SK-N-SH (cell line): ENCODE measurements around the gene CXCR5.

ENCODE experiments used
- POLR2AphosphoS5 ChIP-seq: IDR thresholded peaks from 2 replicates; pipeline ENCODE4 v1.6.1; 2012; ENCODE audit warnings: low read depth, low read length
- TF ChIP-seq, protein P1 (sequence below): IDR thresholded peaks from 2 replicates; pipeline ENCODE4 v1.4.0; 2012; ENCODE audit warnings: low read depth, borderline replicate concordance

- TF ChIP-seq, protein P1, sequence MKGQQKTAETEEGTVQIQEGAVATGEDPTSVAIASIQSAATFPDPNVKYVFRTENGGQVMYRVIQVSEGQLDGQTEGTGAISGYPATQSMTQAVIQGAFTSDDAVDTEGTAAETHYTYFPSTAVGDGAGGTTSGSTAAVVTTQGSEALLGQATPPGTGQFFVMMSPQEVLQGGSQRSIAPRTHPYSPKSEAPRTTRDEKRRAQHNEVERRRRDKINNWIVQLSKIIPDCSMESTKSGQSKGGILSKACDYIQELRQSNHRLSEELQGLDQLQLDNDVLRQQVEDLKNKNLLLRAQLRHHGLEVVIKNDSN, result no peak
- TF ChIP-seq POLR2AphosphoS5, result peak; percentile 89
These were observed 25.4 kb downstream of the CXCR5 start for GRCh38 chr11:118908901-118909618.
